ENCODE measurements around the gene WASF2. TPM values are rescaled to one million over a fixed set of nuclear protein-coding genes. Genes with fewer than 3 reads are reported as not detected.
A peak's percentile ranks its signal among the peaks of the same experiment; 100 is the strongest.

The WASF2 gene
- total RNA-seq, 1 experiment from 2014 or later = 20.7 TPM

DNA sequence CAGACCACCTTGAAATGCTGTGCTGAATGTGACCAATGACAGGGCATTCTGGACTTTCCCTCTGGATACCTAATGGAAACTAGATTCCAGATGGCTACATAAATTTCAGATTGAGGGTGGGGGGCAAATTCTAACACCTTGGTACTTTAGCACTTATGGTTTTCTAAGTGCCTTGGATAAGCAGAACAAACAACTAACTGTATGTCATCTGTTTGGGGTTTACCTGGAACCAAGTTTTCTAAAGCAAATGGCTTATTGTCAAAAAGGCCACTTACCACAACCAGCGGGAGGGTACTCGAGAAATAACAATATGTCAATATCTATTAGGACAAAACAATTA is 58.4 kb downstream of the WASF2 start:
- no TSS peak for BruUV-seq (replicated peaks)
- H3F3A ChIP-seq (ENCODE audit: low read length, unreplicated experiment) = no peaks in the 10 kb centered on the region
- no peak for DNase-seq
- intact Hi-C loops (cut with micrococcal nuclease) = loop anchor here (5.0 kb wide), 1 partner anchor 56 kb away; no protein-coding TSS in a partner anchor
- H3K9ac ChIP-seq (ENCODE audit: low read length) = no peak overlapping the region
- no peaks in the 10 kb centered on the region for H3K27me3 ChIP-seq (ENCODE audit: low read length)
- no peaks in the 10 kb centered on the region for H3K9me2 ChIP-seq (replicated peaks; ENCODE audit: low read length)
- ChIA-PET POLR2A (ENCODE audit: unreplicated experiment) (no interaction called here), CTCF (no interaction called here)
- H3K4me3 ChIP-seq (ENCODE audit: low read length) = no peak overlapping the region
- H4K20me1 ChIP-seq (ENCODE audit: low read length) = no peaks in the 10 kb centered on the region
- no peaks in the 10 kb centered on the region for H3K9me3 ChIP-seq (ENCODE audit: low read length)
- peaks cover 22% of the 10 kb centered on the region for H3K36me3 ChIP-seq (ENCODE audit: low read depth, low read length)
- H3K79me2 ChIP-seq (ENCODE audit: low read length) = peaks cover 69% of the 10 kb centered on the region
- no peak for ATAC-seq
- TF ChIP-seq EZH2 (IDR thresholded peaks at IDR 0.05; ENCODE audit: low read length, unreplicated experiment) (no peak), EZH2phosphoT487 (IDR thresholded peaks at IDR 0.05; ENCODE audit: borderline replicate concordance, low read length) (no peak)
- TF ChIP-seq, protein P1, sequence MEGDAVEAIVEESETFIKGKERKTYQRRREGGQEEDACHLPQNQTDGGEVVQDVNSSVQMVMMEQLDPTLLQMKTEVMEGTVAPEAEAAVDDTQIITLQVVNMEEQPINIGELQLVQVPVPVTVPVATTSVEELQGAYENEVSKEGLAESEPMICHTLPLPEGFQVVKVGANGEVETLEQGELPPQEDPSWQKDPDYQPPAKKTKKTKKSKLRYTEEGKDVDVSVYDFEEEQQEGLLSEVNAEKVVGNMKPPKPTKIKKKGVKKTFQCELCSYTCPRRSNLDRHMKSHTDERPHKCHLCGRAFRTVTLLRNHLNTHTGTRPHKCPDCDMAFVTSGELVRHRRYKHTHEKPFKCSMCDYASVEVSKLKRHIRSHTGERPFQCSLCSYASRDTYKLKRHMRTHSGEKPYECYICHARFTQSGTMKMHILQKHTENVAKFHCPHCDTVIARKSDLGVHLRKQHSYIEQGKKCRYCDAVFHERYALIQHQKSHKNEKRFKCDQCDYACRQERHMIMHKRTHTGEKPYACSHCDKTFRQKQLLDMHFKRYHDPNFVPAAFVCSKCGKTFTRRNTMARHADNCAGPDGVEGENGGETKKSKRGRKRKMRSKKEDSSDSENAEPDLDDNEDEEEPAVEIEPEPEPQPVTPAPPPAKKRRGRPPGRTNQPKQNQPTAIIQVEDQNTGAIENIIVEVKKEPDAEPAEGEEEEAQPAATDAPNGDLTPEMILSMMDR (conservative IDR thresholded peaks at IDR 0.05; ENCODE audit: low read depth, low read length) = no peak
- no peak overlapping the region for H2AFZ ChIP-seq (ENCODE audit: low read length)
- H3K4me1 ChIP-seq (ENCODE audit: insufficient read depth, low read length) = peaks cover 8% of the 10 kb centered on the region
- no peak overlapping the region for H3K27ac ChIP-seq (ENCODE audit: low read length)
- no peak overlapping the region for H3K4me2 ChIP-seq (ENCODE audit: low read length)

DNA sequence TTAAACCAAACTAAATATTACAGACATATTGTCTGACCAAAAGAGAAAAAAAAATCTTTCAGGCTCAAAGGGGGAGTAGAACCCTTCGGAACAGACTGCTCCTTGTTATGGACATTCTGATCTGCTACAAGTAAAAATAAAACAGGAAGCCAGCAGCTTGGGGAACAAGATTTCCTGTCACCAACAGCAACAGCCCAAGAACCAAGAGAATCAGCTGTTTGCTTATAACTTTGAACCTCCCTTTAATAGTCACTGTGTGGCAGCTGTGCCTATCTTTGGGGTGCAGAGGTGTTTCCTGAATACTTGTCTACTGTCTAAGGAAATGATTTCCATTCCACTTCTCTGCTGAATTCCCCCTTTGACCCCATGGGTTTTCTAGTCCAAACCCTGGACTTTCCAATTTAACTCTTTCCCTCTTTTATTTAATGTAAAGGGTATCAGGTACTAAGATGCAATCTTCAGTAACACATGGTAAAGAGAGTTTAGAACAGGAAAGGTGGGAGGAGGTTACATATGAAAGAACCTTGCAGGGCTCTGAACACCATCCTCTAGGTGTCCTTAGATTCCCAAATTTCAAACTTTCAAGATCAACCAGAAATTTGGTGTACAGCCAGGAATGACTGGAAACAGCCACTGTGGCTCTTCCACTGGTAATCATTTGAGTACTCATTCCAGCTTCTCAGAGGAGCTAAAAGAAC is 58.9 kb downstream of the WASF2 start:
- intact Hi-C loops (cut with micrococcal nuclease) = loop anchor here (5.0 kb wide), 1 partner anchor 56 kb away; no protein-coding TSS in a partner anchor
- Histone ChIP-seq H3K27ac (ENCODE audit: low read length) (no peak overlapping the region), H3K4me1 (ENCODE audit: insufficient read depth, low read length) (peaks cover 2% of the 10 kb centered on the region), H4K20me1 (ENCODE audit: low read length) (no peaks in the 10 kb centered on the region), H3K4me3 (ENCODE audit: low read length) (no peak overlapping the region), H3K9me3 (ENCODE audit: low read length) (no peaks in the 10 kb centered on the region), H3K36me3 (ENCODE audit: low read depth, low read length) (peaks cover 22% of the 10 kb centered on the region), H3K9ac (ENCODE audit: low read length) (no peak overlapping the region), H3K79me2 (ENCODE audit: low read length) (peaks cover 64% of the 10 kb centered on the region), H3K9me2 (replicated peaks; ENCODE audit: low read length) (no peaks in the 10 kb centered on the region), H2AFZ (ENCODE audit: low read length) (no peak overlapping the region), H3K4me2 (ENCODE audit: low read length) (no peak overlapping the region), H3K27me3 (ENCODE audit: low read length) (no peaks in the 10 kb centered on the region), H3F3A (ENCODE audit: low read length, unreplicated experiment) (no peaks in the 10 kb centered on the region)
- DNase-seq = peak; percentile 14
- no peak; the same call in 1 of the 2 replicates for ATAC-seq
- POLR2A ChIA-PET (ENCODE audit: unreplicated experiment) = no interaction called here
- no TSS peak for BruUV-seq (replicated peaks)
- TF ChIP-seq EZH2phosphoT487 (IDR thresholded peaks at IDR 0.05; ENCODE audit: borderline replicate concordance, low read length) = no peak
- TF ChIP-seq, protein P1 (conservative IDR thresholded peaks at IDR 0.05; ENCODE audit: low read depth, low read length) = no peak
- no peak for TF ChIP-seq EZH2 (IDR thresholded peaks at IDR 0.05; ENCODE audit: low read length, unreplicated experiment)
- CTCF ChIA-PET = no interaction called here

DNA sequence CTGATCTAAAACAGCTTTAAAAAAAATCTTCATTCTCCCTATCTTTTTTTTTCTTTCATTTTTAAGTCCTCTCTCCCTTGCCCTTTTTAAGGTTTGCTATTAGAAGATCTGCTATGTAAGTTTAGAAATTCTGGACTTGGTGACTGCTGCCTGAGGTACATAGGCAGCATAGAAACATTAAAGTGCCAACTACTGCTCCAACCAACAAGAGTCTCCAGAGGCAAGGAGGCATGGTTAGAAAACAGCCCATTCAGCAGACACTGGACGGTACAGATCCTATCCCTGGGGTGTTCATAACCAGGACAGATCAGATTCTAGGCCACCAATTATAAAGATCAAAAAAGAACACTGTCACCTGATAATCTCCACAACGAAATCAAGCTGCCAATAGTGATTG is 60.9 kb downstream of the WASF2 start:
- no peaks in the 10 kb centered on the region for H3K4me1 ChIP-seq (ENCODE audit: insufficient read depth, low read length)
- intact Hi-C loops (cut with micrococcal nuclease) = no loop called here
- H3K79me2 ChIP-seq (ENCODE audit: low read length) = peaks cover 53% of the 10 kb centered on the region
- no peak overlapping the region for H3K27ac ChIP-seq (ENCODE audit: low read length)
- H3K27me3 ChIP-seq (ENCODE audit: low read length) = no peaks in the 10 kb centered on the region
- H3K4me3 ChIP-seq (ENCODE audit: low read length) = no peak overlapping the region
- peaks cover 7% of the 10 kb centered on the region for H3F3A ChIP-seq (ENCODE audit: low read length, unreplicated experiment)
- H3K4me2 ChIP-seq (ENCODE audit: low read length) = no peak overlapping the region
- ChIA-PET CTCF (no interaction called here), POLR2A (ENCODE audit: unreplicated experiment) (no interaction called here)
- no peaks in the 10 kb centered on the region for H3K9me3 ChIP-seq (ENCODE audit: low read length)
- no peak overlapping the region for H3K9ac ChIP-seq (ENCODE audit: low read length)
- TF ChIP-seq EZH2 (IDR thresholded peaks at IDR 0.05; ENCODE audit: low read length, unreplicated experiment) = no peak
- TF ChIP-seq, protein P1 (conservative IDR thresholded peaks at IDR 0.05; ENCODE audit: low read depth, low read length) = no peak
- no peak for TF ChIP-seq EZH2phosphoT487 (IDR thresholded peaks at IDR 0.05; ENCODE audit: borderline replicate concordance, low read length)
- no peak overlapping the region for H2AFZ ChIP-seq (ENCODE audit: low read length)
- no peaks in the 10 kb centered on the region for H4K20me1 ChIP-seq (ENCODE audit: low read length)
- ATAC-seq (no peak), DNase-seq (no peak)
- no TSS peak for BruUV-seq (replicated peaks)
- peaks cover 24% of the 10 kb centered on the region for H3K36me3 ChIP-seq (ENCODE audit: low read depth, low read length)
- H3K9me2 ChIP-seq (replicated peaks; ENCODE audit: low read length) = no peaks in the 10 kb centered on the region

Measured in PC-3 (cell line).